ENCODE results near the gene SEL1L. TPM values are rescaled to one million over a fixed set of nuclear protein-coding genes. Genes with fewer than 3 reads are reported as not detected.
"Not testable (repeated sequence)": the region's sequence is repeated elsewhere in the genome, so short reads cannot be mapped to it uniquely, and the experiment has no call there.

The SEL1L gene
- total and polyA plus RNA-seq, 2 experiments from 2014 or later, result 20.6 to 22.6 TPM

GRCh38 chr14:81515927-81516326 lies 17.7 kb downstream of the SEL1L start:
- H3K27ac Mint-ChIP-seq; H3K27ac ChIP-seq (ENCODE audit: low read depth); ATAC-seq; H3K9me3 Mint-ChIP-seq; DNase-seq (ENCODE audit: low spot score); H2AFZ ChIP-seq; H3F3A ChIP-seq (replicated peaks; ENCODE audit: low read depth); H3K27me3 Mint-ChIP-seq (ENCODE audit: insufficient read depth, low read depth, poor library complexity); H3K27me3 ChIP-seq (ENCODE audit: insufficient read depth); H3K4me3 Mint-ChIP-seq; H3K36me3 ChIP-seq (ENCODE audit: insufficient read depth); H3K9me2 ChIP-seq (ENCODE audit: insufficient read depth); H3K4me3 ChIP-seq; H3K79me2 ChIP-seq (replicated peaks; ENCODE audit: insufficient read depth); H4K20me1 ChIP-seq (replicated peaks; ENCODE audit: insufficient read depth); H3K4me1 ChIP-seq (ENCODE audit: insufficient read depth); H3K4me2 ChIP-seq: not testable (repeated sequence)
- peaks cover 20% of the 10 kb centered on the region for H3K36me3 Mint-ChIP-seq (ENCODE audit: low read depth)
- peaks cover 23% of the 10 kb centered on the region; the same call in 2 of the 3 replicates for H3K4me1 Mint-ChIP-seq

GRCh38 chr14:81512826-81513225 lies 20.8 kb downstream of the SEL1L start:
- H3K4me3 Mint-ChIP-seq; H3K27ac Mint-ChIP-seq; H3F3A ChIP-seq (replicated peaks; ENCODE audit: low read depth); H4K20me1 ChIP-seq (replicated peaks; ENCODE audit: insufficient read depth); H3K9me3 Mint-ChIP-seq; H3K4me2 ChIP-seq; H3K27ac ChIP-seq (ENCODE audit: low read depth); ATAC-seq; H3K79me2 ChIP-seq (replicated peaks; ENCODE audit: insufficient read depth); H3K4me1 ChIP-seq (ENCODE audit: insufficient read depth); H3K9me2 ChIP-seq (ENCODE audit: insufficient read depth); DNase-seq (ENCODE audit: low spot score); H2AFZ ChIP-seq; H3K36me3 ChIP-seq (ENCODE audit: insufficient read depth); H3K27me3 ChIP-seq (ENCODE audit: insufficient read depth); H3K27me3 Mint-ChIP-seq (ENCODE audit: insufficient read depth, low read depth, poor library complexity); H3K4me3 ChIP-seq: not testable (repeated sequence)
- peaks cover 20% of the 10 kb centered on the region for H3K36me3 Mint-ChIP-seq (ENCODE audit: low read depth)
- H3K4me1 Mint-ChIP-seq, result peaks cover 29% of the 10 kb centered on the region

GRCh38 chr14:81511111-81511904 lies 22.3 kb downstream of the SEL1L start:
- H3K9me3 Mint-ChIP-seq, result no peaks in the 10 kb centered on the region
- H3K27me3 ChIP-seq (ENCODE audit: insufficient read depth), result no peaks in the 10 kb centered on the region
- no peaks in the 10 kb centered on the region for H3F3A ChIP-seq (replicated peaks; ENCODE audit: low read depth)
- no peaks in the 10 kb centered on the region for H3K79me2 ChIP-seq (replicated peaks; ENCODE audit: insufficient read depth)
- peaks cover 1% of the 10 kb centered on the region for H3K27me3 Mint-ChIP-seq (ENCODE audit: insufficient read depth, low read depth, poor library complexity)
- ATAC-seq (no peak), DNase-seq (ENCODE audit: low spot score) (no peak)
- no peak overlapping the region for H3K4me3 ChIP-seq
- H4K20me1 ChIP-seq (replicated peaks; ENCODE audit: insufficient read depth), result no peaks in the 10 kb centered on the region
- no peak overlapping the region for H3K27ac ChIP-seq (ENCODE audit: low read depth)
- H3K4me1 ChIP-seq (ENCODE audit: insufficient read depth), result no peaks in the 10 kb centered on the region; the same call in 1 of the 2 replicates
- no peak overlapping the region for H3K27ac Mint-ChIP-seq
- no peaks in the 10 kb centered on the region for H3K36me3 ChIP-seq (ENCODE audit: insufficient read depth)
- no peak overlapping the region for H3K4me3 Mint-ChIP-seq
- H3K36me3 Mint-ChIP-seq (ENCODE audit: low read depth), result peaks cover 20% of the 10 kb centered on the region
- H3K4me2 ChIP-seq, result no peak overlapping the region
- H2AFZ ChIP-seq, result no peak overlapping the region
- H3K4me1 Mint-ChIP-seq, result peaks cover 16% of the 10 kb centered on the region
- no peaks in the 10 kb centered on the region for H3K9me2 ChIP-seq (ENCODE audit: insufficient read depth)
- TF ChIP-seq EZH2 (IDR thresholded peaks at IDR 0.05; ENCODE audit: low read depth, unreplicated experiment) (no peak), CREB1 (CRISPR knock-in tag; IDR thresholded peaks at IDR 0.05; ENCODE audit: low read depth) (no peak), CTCF (conservative IDR thresholded peaks at IDR 0.05; ENCODE audit: low read depth in 2 of 2) (no peak), STAT1 (IDR thresholded peaks at IDR 0.05; ENCODE audit: unreplicated experiment) (no peak), EZH2phosphoT487 (IDR thresholded peaks at IDR 0.05; ENCODE audit: unreplicated experiment) (no peak), ZNF331 (CRISPR knock-in tag; IDR thresholded peaks at IDR 0.05; ENCODE audit: low read depth) (no peak), ETS1 (IDR thresholded peaks at IDR 0.05) (no peak), POLR2AphosphoS5 (IDR thresholded peaks at IDR 0.05; ENCODE audit: low read depth) (no peak), NANOG (IDR thresholded peaks at IDR 0.05; ENCODE audit: borderline replicate concordance) (no peak), ZNF114 (CRISPR knock-in tag; IDR thresholded peaks at IDR 0.05) (no peak), JUNB (IDR thresholded peaks at IDR 0.05; ENCODE audit: unreplicated experiment) (no peak)
